Tibial artery (tissue), 4 donors: ENCODE data around the gene ST3GAL2.

Experiments used
- DNase-seq, 2 donors: peaks; one replicate each; pipeline ENCODE4 v3.0.0-alpha.2; 2019
- H3K27ac ChIP-seq, 2 donors: fragments of 200-600 bp; sonication (generic) in 1 of 2; 1 replicate in 1 of 2; 2 replicates in 1 of 2; pipeline ENCODE4 v1.5.1; 2018 to 2019; ENCODE audit warnings: mild to moderate bottlenecking in 1 of 2
- H3K27me3 ChIP-seq, 2 donors: fragments of 200-600 bp; sonication (generic) in 1 of 2; one replicate each; pipeline versions ENCODE4 v1.5.1 to v1.6.0; 2016 to 2019
- H3K36me3 ChIP-seq, 3 donors: fragments of 200-600 bp; sonication (generic) in 2 of 3; one replicate each; pipeline ENCODE4 v1.5.1; 2016 to 2019; ENCODE audit warnings: mild to moderate bottlenecking in 2 of 3
- H3K4me1 ChIP-seq, 4 donors: fragments of 200-600 bp; sonication (generic) in 2 of 4; 1 replicate in 3 of 4; 2 replicates in 1 of 4; pipeline ENCODE4 v1.5.1; 2016 to 2019
- H3K4me3 ChIP-seq, 2 donors: fragments of 200-600 bp; sonication (generic) in 1 of 2; 1 replicate in 1 of 2; 2 replicates in 1 of 2; pipeline ENCODE4 v1.5.1; 2018 to 2019; ENCODE audit warnings: mild to moderate bottlenecking in 2 of 2
- H3K9me3 ChIP-seq, 3 donors: fragments of 200-600 bp; sonication (generic) in 1 of 3; one replicate each; pipeline ENCODE4 v1.5.1; 2016 to 2019
- CTCF ChIP-seq, 2 experiments: fragments of 200-600 bp in 1 of 2; fragments of 450-650 bp in 1 of 2; IDR thresholded peaks; one replicate each; pipeline ENCODE4 v1.5.1; 2017 to 2019; ENCODE audit warnings: antibody characterized with exemption in 2 of 2, mild to moderate bottlenecking in 1 of 2, moderate library complexity in 1 of 2
- intact Hi-C: fragments of 100-400 bp; cut with DNase I; formaldehyde crosslinking; loops from one replicate; pipeline ENCODE4 v1.15.0; 2023; ENCODE audit warnings: low total_unique reads

Gene ST3GAL2

GRCh38 chr16:70364399-70364798 lies 74.5 kb downstream of the ST3GAL2 start:
- intact Hi-C loops, result loop anchor here (5.0 to 10.0 kb wide), 2 partner anchors 290 to 1098 kb away; partner anchors contain the start of gene ZNF23
- Histone ChIP-seq H3K36me3 (peaks cover 77 to 100% (median 91%) of the 10 kb centered on the region in 3 donors), H3K4me1 (no peaks in the 10 kb centered on the region), H3K4me3 (no peak overlapping the region), H3K27me3 (no peaks in the 10 kb centered on the region), H3K27ac (no peak overlapping the region), H3K9me3 (no peaks in the 10 kb centered on the region)
- DNase-seq, result no peak
- no peak for TF ChIP-seq CTCF (IDR thresholded peaks at IDR 0.05)

DNA sequence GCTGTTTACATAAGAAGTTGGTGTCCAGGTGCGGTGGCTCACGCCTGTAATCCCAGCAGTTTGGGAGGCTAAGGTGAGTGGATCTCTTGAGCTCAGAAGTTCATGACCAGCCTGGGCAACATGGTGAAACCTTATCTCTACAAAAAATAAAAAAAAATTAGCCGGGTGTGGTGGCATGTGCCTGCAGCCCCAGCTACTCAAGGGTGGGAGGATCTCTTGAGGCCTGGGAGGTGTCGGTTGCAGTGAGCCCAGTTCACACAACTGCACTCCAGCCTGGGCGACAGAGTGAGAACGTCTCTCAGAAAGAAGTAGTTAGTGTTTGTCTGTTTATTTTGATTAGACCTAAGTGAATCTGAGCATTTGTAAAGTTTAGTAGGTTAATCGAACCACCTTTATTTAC lies 79.3 kb downstream of the ST3GAL2 start:
- H3K4me3 ChIP-seq, result no peak overlapping the region
- no peak for TF ChIP-seq CTCF (IDR thresholded peaks at IDR 0.05)
- peaks cover 93 to 98% (median 94%) of the 10 kb centered on the region in 3 donors for H3K36me3 ChIP-seq
- intact Hi-C loops, result no loop called here
- no peaks in the 10 kb centered on the region for H3K4me1 ChIP-seq
- no peak overlapping the region for H3K27ac ChIP-seq
- DNase-seq, result no peak
- no peaks in the 10 kb centered on the region for H3K27me3 ChIP-seq
- H3K9me3 ChIP-seq, result no peaks in the 10 kb centered on the region

DNA sequence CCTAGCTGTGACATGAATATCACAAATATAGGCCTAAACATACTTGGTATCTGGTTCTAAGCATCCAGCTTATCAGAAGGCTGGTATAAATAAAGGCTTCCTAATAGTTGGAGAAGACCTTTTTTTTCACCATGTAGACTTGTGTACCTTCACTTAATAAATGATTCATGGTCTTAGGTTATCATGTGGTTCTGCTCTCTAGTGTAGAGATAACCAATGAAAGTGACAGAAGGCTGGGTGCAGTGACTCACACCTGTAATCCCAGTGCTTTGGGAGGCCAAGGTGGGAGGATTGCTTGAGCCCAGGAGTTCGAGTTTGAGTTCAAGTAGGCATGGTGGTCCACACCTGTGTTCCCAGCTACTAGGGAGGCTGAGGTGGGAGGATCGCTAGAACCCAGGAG lies 89.1 kb downstream of the ST3GAL2 start:
- H3K9me3 ChIP-seq, result no peaks in the 10 kb centered on the region
- H3K36me3 ChIP-seq, result peaks cover 32 to 59% (median 40%) of the 10 kb centered on the region in 3 donors

DNA sequence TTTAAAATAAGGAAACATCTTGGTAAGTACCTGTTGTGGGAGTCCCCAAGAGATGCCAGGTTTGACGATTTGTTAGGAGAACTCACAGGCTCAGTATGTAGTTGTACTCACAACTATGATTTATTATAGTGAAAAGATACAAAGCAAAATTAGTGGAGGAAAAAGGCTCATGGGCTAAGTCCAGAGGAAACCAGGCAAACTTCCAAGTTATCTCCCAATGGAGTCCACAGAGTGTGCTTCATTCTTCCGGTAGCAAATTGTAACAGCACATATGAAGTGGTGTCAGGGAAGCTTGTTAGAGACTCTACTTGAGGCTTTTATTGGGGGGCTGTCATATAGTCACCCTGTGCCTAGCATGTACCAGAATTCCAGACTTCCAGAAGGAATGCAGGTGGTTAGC lies 89.9 kb downstream of the ST3GAL2 start:
- intact Hi-C loops, result loop anchor here (5.0 kb wide), 1 partner anchor 47 kb away; no protein-coding TSS in a partner anchor
- Histone ChIP-seq H3K27me3 (no peaks in the 10 kb centered on the region), H3K4me1 (peaks cover 0 to 33% (median 19%) of the 10 kb centered on the region in 4 donors), H3K27ac (no peak overlapping the region), H3K4me3 (no peak overlapping the region), H3K9me3 (no peaks in the 10 kb centered on the region), H3K36me3 (peaks cover 25 to 52% (median 32%) of the 10 kb centered on the region in 3 donors)
- TF ChIP-seq CTCF (IDR thresholded peaks at IDR 0.05), result no peak
- no peak for DNase-seq

More for the DNA sequence above, 89.1 kb downstream of the ST3GAL2 start:
- H3K27me3 ChIP-seq, result no peaks in the 10 kb centered on the region
- peaks cover 0 to 33% (median 19%) of the 10 kb centered on the region in 4 donors for H3K4me1 ChIP-seq
- H3K4me3 ChIP-seq, result no peak overlapping the region
- DNase-seq, result no peak
- no peak for TF ChIP-seq CTCF (IDR thresholded peaks at IDR 0.05)
- H3K27ac ChIP-seq, result no peak overlapping the region
- intact Hi-C loops, result loop anchor here (5.0 kb wide), 1 partner anchor 47 kb away; no protein-coding TSS in a partner anchor

DNA sequence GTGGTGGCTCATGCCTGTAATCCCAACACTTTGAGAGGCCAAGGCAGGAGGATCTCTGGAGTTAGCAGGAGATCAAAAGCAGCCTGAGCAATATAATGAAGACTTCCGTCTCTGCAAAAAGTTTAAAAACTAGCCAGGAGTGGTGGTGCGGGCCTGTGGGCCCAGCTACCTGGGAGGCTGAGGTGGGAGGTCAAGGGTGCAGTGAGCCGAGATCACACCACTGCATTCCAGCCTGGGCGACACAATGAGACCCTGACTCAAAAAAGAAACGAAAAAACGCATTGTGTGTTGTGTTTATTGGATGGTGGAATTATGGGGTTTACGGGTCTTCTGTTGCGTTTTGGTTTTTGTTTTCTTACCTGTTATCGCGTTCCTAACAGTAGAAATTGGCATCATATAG lies 93.1 kb downstream of the ST3GAL2 start:
- peak overlapping the region; percentile 88 to 97 for H3K27ac ChIP-seq
- H3K4me3 ChIP-seq, result peak overlapping the region; percentile 75 to 89
- no peaks in the 10 kb centered on the region for H3K27me3 ChIP-seq
- intact Hi-C loops, result loop anchor here (5.0 kb wide), 1 partner anchor 44 kb away; no protein-coding TSS in a partner anchor
- DNase-seq, result no peak
- no peaks in the 10 kb centered on the region for H3K9me3 ChIP-seq
- TF ChIP-seq CTCF (IDR thresholded peaks at IDR 0.05), result no peak
- peaks cover 0 to 33% (median 19%) of the 10 kb centered on the region in 4 donors for H3K4me1 ChIP-seq
- H3K36me3 ChIP-seq, result peaks cover under 1 to 20% (median 5%) of the 10 kb centered on the region in 3 donors
